HG02884 (cell line): ENCODE data around the gene RTN4.

Experiments used
- ATAC-seq: cut with Tn5 transposase; IDR thresholded peaks from one replicate; pipeline ENCODE4 v1.9.1; 2021; ENCODE audit warnings: mild to moderate bottlenecking, moderate library complexity; ENCODE audit not compliant: unreplicated experiment

The RTN4 gene

DNA sequence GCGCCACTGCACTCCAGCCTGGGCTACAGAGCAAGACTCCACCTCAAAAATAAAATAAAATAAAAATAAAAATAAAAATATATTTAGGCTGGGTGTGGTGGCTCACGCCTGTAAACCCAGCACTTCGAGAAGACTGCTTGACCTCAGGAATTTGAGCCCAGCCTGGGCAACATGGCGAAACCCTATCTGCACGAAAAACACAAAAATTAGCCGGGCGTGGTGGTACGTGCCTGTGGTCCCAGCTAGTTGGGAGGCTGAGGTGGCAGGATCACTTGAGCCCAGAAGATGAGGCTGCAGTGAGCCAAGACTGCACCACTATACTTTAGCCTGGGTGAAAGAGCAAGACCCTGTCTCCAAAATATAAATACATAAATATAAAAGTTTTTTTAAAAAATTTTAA is 6.4 kb downstream of the RTN4 start:
- ATAC-seq: no peak

DNA sequence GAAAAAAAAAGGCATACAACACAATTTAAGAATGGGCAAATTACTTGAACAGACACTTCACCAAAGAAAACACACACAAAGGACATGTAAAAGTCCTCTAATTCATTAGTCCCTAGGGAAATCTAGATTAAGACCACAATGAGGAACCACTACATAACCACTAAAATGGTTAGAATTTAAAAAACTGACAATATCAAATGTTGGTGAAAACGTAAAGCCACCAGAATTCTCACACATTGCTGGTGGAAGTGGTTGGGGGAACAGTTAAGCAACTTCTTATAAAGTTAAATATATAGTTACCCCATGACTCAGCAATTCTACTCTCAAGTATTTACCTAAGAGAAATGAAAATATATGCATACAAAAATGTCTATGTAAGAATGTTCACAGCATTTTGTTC is 11.8 kb downstream of the RTN4 start:
- no peak for ATAC-seq

DNA sequence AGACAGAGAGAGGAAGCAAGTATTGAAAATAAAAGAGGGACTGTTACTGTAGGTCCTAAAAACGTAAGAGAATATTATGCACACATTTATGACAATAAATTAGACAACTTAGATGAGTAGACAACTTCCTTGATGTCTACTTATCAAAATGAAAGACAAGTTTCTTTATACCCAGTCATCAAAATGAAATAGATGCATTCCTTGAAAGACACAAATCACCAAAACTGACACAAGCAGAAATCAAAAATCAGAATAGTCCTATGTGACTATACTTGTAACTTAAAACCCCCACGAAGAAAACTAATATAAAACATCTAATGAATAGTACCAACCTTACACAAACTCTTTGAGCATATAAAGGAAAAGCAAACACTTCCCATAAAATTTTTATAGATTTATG is 14.5 kb downstream of the RTN4 start:
- no peak for ATAC-seq

DNA sequence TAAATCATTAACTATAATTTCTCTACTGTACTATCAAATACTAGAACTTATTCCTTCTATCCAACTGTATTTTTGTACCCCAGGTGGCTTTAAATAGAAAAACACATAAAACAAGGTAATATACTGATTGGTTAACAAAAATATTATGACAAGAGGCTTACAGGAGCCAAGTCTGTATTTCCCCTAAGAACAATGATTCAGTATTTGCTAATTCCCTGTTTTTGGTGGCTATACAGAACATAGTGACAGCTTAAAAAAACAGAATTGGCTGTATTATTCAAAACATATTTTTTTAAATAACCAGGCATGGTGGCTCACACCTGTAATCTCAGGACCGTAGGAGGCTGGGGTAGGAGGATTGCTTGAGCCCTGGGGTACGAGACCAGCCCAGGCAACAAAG is 16.3 kb downstream of the RTN4 start:
- ATAC-seq: no peak

DNA sequence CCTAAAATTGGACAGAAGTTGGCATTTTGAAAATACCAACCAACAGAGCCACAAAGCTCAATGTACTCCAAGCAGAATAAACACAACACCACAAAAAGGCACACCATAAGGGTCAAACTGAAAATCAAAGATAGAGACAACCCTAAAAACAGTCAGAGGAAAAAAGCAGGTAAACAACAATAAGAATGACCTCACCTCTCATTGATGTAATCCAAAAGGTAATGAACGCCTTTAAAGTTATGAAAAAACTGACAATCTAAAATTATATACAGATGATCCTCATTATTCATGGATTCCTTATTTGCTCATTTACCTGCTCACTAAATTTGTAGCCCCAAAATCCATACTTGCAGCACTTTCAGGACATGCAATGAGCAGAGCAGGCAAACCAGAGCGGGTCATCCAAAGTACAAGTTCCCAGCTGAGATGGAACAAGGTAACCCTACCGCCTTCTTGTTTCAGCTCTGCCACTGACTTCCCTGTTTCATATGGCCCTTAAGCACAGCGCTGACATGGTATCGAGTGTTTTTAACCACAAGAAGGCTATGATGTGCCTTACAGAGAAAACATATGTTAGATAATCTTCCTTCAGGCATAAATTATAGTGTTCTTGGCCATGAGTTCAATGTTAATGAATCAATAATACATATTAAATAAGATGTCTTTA is 17.0 kb downstream of the RTN4 start:
- peak; percentile 97 for ATAC-seq

DNA sequence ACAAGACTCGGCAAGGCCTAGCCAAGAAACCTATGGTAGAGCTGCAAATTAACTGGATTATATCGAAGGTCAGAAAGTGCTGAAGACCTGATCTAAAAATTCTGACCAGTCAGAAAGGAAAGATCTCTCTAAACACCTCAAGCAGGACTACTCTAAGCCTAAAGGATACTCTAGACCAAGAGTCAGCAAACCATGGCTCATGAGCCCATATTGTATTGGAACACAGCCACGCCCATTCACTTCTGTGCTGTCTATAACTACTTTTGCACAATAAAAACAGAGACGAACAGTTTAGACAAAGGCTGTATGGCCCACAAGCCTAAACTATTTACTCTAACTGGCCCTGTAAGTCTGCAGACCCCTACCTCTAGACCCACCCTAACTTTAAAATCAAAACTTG is 18.7 kb downstream of the RTN4 start:
- ATAC-seq: no peak

DNA sequence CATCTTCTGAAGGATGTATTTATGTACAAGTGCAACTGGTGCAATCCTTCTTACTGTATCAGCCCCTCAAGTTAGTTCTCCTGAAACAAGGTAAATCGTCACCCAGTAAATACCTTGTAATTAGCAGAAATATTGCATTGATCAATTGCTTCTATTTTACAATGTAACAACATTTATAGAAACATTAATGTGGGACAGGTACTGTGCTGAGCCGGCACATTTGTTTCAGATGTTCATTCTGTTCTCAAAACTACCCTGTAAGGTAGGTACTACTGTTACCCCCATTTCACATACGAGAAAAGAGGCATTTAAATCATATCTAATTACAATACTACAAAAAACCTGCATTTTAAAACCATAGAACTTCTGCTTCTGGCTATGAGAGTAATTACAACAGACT is 19.5 kb downstream of the RTN4 start:
- no peak for ATAC-seq

DNA sequence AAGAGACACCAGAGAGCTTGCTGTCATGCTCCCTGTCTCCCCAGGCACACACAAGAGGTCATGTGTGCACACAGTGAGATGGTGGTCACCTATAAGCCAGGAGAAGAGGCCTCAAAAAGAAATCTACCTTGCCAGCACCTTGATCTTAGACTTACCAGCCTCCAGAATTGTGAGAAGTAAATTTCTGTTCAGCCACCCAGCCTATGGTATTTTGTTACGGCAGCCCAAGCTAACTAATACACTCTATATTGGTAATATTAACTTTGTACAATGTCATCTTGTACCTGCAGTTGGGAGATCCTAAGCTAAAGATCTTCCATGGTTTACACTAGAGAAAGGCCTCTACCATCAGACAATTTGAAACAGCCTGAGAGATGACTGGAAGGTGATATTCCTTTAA is 21.2 kb downstream of the RTN4 start:
- ATAC-seq: no peak

DNA sequence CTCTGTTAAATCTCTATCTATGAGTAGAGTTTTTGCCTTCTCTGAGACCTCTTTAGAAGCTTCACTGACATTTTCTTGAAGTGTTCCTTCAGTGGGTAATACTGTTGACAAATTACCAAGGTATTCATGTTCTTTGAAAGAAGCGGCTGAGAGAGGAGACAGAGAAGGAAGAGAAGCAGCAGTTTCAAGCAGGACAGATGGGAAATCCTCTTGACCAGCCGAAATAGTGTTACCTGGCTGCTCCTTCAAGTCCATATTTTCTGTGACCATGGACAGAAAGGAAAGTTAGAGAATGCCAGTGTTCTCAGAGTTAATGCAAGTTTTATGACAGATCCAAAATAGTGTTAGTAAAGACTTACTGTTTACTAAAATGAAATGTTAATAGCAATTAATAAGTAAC is 23.0 kb downstream of the RTN4 start:
- no peak for ATAC-seq

DNA sequence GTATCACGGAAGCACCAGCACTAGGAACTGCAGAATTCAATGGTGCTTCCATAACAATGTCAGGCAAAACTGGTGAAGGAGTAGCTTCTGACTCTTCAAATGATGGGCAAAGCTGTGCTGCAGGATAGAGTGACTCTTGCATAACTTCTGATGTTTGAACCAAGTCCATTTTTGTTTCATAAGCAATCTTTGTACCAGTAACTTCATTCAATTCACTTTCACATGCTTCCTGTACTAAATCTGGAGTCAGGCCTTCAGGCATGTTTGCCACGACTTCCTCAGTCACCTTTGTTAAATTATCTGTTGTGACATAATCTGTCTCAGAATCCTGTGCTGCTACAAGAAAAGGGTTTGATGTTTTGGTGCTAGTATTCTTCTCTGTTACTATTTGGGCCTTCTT is 24.0 kb downstream of the RTN4 start:
- ATAC-seq: no peak

DNA sequence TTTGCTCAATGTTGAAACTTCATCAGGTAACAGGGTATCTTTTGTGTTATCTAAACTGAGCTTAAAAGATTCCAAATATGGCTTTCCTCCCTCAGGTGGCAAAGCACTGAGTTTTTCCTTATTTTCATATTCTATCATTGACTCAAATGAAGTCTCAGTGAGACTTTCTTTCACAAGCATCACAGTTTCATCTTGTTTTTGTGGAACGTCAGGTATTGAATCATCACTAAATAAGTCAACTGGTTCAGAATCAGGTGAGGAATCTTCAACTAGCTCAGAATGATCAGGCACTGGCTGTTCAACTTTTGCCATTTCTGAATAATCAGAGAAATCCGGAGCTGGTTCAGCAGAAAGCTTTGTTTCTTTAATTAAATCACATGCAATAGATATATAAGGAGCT is 24.6 kb downstream of the RTN4 start:
- ATAC-seq: peak; percentile 38

DNA sequence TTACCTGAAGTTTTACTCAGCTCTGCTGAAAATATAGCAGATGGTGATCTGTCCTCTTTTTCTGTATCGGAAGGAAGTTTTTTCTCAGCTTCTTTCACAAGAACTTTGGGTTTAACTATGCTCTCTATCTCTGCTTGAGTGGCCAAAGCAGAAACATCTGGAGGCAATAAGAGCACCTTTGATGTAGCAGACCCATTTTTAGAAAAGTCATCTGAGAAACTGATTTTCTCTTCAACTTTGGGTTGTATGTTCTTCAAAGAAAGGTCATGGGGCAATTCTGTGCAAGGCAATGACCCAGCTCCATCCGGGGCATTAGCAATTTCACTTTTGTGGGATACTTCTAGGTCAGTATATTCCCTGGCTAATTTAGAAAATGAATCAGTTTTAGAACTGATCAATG is 25.2 kb downstream of the RTN4 start:
- ATAC-seq: peak; percentile 64

DNA sequence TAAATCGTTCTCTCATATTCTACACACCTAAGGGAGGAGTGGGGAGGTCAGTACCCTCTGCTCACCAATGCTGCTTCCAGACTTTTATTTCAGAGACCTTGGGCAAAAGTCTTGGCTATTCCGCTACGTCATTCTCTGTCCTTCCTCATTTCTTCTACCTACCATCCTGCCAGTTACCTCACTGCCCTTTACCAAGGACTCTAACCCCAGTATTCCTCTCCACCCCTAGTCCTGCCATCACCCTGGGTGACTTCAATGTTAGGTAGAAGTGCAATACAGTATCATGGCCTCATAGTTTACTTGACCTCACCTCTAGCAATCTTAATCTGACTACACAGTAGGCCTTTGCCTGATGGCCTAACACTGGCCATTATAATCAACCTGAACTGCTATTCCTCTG is 27.8 kb downstream of the RTN4 start:
- ATAC-seq: no peak

DNA sequence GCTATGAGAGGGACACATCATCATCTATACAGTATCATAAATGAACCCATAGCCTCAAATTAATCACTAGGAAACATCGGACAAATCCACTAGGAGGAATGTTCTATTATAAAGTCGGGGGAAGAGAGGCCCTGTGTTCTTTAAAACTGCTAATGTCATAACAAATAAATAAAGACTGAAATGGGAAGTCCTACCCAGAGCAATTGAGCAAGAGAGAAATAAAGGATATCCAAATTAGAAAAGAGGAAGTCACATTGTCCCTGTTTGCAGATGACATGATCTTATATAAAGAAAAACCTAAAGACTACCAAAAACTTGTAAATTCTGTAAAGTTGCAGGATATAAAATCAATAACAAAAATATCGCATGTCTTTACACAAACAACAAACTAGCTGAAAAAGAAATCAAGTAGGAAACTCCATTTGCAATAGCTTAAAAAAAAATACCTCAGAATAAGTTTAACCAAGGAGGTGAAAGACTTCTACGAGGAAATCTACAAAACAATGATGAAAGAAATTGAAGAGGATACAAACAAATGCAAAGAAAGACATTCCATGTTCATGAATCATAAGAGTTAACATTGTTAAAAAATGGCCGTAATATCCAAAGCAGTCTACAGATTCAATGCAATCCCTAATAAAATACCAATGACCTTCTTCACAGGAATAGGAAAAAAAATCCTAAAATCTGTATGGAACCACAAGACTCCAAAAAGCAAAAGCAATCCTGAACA is 30.6 kb downstream of the RTN4 start:
- no peak for ATAC-seq

DNA sequence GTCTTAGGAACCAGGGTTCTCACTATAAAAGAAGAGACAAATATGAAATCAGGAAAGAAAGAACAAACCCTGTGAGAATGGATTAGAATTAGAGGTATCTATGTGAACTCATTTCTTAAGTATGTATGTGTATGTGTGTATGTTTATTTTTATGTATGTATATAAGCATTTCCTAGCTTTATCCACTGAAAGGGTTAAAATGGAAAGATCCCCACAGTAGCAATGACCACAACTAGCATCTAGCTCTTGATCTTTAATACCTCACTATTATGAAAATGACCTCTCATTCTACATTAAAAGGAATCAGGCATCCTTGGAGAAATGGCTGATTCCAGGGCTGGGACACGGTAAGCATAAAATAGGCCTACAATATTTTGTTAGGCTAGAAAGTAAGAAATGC is 31.6 kb downstream of the RTN4 start:
- ATAC-seq: no peak

DNA sequence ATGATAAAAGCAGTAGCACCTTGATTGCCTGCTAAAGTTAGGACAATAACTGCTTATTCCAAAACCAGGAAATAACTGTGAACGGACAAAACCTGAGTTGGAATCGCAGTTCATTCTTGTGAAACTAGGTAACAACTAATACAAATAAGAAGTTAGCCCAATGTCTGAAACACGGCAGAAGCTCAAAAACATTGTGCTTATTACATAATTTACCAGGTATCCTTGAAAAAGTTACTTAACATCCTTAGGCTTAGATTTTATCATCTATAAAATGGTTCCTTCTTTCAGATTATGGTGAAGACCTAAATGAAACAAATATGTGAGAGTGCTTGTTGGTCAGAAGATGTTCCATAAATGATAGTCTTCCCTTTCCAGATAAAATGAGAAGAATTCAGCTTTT is 32.4 kb downstream of the RTN4 start:
- ATAC-seq: no peak

DNA sequence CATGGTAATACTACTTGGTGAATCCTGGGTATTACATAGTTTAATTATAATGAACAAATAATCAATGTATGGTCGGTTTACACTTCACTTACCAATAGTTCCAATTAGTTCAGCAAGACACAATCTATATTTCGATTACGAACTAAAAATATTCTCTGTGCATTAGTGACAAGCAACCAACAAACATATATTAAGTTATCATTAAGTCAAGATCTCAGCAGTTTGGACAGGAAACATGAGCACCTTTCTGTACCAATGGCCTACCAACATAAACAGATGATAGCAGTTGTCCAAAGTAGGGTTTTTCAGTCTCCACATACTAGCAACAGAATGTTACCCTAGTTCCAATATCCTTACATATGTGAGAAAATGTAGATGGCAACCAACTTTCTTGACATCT is 32.8 kb downstream of the RTN4 start:
- ATAC-seq: no peak

DNA sequence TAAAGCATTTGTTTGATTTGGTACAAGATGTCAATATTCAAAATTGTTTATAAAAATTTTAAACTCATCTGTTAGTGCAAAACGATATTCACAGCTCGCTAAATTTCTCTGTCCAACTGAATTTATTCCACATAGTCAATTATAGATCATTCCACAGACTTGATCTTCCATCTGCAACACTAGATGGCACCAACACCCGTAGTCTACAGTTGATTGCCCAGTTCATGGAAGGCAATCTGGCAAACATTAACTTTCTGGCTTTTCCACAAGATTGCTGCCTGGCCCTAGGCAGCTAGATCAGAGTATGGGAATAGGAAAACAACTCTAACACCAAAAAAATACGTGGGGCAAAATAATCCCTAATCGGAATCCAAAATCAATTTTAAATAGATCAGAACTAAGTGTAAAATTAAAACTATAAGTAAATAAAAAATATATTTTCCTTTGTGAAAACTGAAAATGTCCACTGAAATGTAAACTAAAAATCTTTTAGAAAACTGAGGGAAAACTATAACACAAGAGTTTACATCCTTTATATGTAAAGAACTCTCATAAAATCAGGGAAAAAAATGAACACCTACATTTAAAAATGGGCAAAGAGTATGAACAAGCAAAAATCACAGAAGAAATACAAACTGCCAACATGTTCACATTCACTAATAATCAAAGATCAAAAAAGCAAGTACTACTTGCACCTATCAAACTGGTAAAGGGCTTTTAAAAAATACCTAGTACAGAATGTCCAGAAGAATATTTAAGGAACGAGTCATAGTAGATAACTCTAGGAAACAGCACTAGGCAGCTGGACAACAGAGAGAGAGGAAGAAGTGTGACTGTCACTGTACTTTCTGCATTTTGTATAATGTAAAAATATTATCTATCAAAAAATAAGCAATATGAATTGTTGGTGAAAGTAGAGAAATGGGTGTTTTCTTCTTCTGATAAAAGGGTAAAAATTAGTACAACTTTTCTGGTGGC is 35.0 kb downstream of the RTN4 start:
- ATAC-seq: no peak

DNA sequence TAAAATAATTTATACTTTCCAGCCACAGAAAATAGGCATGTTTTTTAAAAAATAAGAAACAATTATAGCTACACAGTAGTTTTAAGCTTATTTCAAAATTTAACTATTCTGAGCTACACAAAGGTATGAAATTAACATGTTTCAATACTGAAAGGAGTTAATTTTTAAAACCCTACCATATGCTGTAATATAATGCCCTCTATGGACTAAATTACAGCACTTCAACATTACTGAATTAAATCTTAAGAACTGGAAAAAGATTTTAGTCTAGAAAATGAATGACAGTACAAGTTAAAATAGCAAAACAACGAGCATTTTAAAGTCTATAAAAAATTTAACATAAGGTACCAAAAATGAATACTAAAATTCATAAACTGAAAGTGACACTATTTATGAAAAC is 36.3 kb downstream of the RTN4 start:
- ATAC-seq: no peak

DNA sequence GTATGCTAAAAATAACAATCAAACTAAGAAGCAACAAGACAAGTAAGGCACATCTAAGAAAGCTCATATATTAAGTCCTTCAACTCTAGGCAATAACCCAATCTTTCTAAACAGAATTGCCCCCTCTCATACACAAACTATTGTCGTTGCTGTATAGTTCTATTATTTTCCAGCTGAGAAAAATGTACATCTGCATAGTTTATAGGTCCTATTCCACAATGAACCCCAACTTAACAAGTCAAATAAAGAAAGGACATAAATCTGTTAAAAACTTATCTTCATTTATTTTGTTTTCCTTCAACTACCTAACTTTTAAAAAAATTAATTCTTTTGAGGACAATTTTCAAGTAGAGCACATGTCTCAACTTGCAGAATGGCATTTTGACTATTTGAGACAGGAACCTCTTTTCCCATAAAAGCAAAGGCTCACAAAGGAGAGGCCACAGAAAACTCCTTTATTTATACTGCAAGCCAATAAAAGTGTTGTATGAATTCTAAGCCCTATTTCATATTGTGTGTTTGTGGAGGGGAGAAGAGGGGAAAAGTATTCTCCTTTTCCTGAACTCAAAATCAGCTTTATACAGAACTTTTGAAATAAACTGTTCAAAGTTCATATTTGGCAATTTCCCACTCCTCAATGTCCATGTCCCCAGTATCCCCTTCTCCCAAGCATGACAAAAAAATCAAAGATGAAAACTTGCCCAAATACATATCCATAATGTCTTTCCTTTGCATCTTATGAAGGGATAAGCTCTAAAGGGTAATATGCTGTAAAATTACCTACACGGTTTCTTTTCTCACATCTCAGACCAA is 37.4 kb downstream of the RTN4 start:
- no peak for ATAC-seq
